NCI-H524 treated with DMSO at 0.1 percent for 48 hours (cell line): ENCODE measurements around the gene GNRHR.
"Not testable (repeated sequence)": the region's sequence is repeated elsewhere in the genome, so short reads cannot be mapped to it uniquely, and the experiment has no call there.

Experiments used
- DNase-seq: peaks from one replicate; lab custom pipeline; 2025; lab: John Stamatoyannopoulos, UW

GNRHR gene

GRCh38 chr4:67754288-67754687 lies at the start of gene GNRHR:
TSS of gene GNRHR (minus strand) at chr4:67754388. CDS start at chr4:67754335, 53 bp downstream.
- DNase-seq: peak; percentile 16

GRCh38 chr4:67796810-67797209 lies 42.6 kb upstream of the GNRHR start:
- no peak for DNase-seq

- DNase-seq: no peak
Observed at GRCh38 chr4:67790721-67791120, 36.5 kb upstream of the GNRHR start.

GRCh38 chr4:67787311-67787710 lies 33.1 kb upstream of the GNRHR start:
- no peak for DNase-seq

- no peak for DNase-seq
Observed at GRCh38 chr4:67785528-67785927, 31.3 kb upstream of the GNRHR start.

- DNase-seq: peak; percentile 96
Observed at GRCh38 chr4:67779631-67780030, 25.4 kb upstream of the GNRHR start.

GRCh38 chr4:67776746-67777145 lies 22.6 kb upstream of the GNRHR start:
- DNase-seq: peak; percentile 51

GRCh38 chr4:67770422-67770821 lies 16.2 kb upstream of the GNRHR start:
- peak; percentile 59 for DNase-seq

GRCh38 chr4:67765928-67766327 lies 11.7 kb upstream of the GNRHR start:
- no peak for DNase-seq

GRCh38 chr4:67765401-67765800 lies 11.2 kb upstream of the GNRHR start:
- DNase-seq: no peak

- DNase-seq: no peak
Observed at GRCh38 chr4:67764183-67764582, 10.0 kb upstream of the GNRHR start.

- DNase-seq: no peak
Observed at GRCh38 chr4:67762086-67762485, 7.9 kb upstream of the GNRHR start.

GRCh38 chr4:67756991-67757390 lies 2.8 kb upstream of the GNRHR start:
- DNase-seq: not testable (repeated sequence)

- no peak for DNase-seq
Observed at GRCh38 chr4:67755974-67756373, 1.8 kb upstream of the GNRHR start.

GRCh38 chr4:67751260-67751659 lies 2.9 kb downstream of the GNRHR start:
- no peak for DNase-seq

GRCh38 chr4:67750691-67751090 lies 3.5 kb downstream of the GNRHR start:
- DNase-seq: no peak

GRCh38 chr4:67749286-67749685 lies 4.9 kb downstream of the GNRHR start:
- DNase-seq: no peak

GRCh38 chr4:67746797-67747495 lies 7.2 kb downstream of the GNRHR start:
- DNase-seq: no peak

GRCh38 chr4:67744561-67745283 lies 9.5 kb downstream of the GNRHR start:
- no peak for DNase-seq

GRCh38 chr4:67743194-67743593 lies 11.0 kb downstream of the GNRHR start:
- no peak for DNase-seq

GRCh38 chr4:67736262-67736661 lies 17.9 kb downstream of the GNRHR start:
- no peak for DNase-seq

- DNase-seq: no peak
Observed at GRCh38 chr4:67735325-67735724, 18.9 kb downstream of the GNRHR start.

GRCh38 chr4:67730511-67730910 lies 23.7 kb downstream of the GNRHR start:
- not testable (repeated sequence) for DNase-seq
